Activated T-helper 9 cell treated with anti-CD3 and anti-CD28 coated beads, Interleukin-2, amount 50 U/mL, for 16 hours (primary cell): ENCODE data around the gene DLG5.

Experiments used
- DNase-seq: peaks from one replicate; pipeline ENCODE4 v3.0.0-alpha.2; 2020; ENCODE audit warnings: low read depth

DLG5 gene

DNA sequence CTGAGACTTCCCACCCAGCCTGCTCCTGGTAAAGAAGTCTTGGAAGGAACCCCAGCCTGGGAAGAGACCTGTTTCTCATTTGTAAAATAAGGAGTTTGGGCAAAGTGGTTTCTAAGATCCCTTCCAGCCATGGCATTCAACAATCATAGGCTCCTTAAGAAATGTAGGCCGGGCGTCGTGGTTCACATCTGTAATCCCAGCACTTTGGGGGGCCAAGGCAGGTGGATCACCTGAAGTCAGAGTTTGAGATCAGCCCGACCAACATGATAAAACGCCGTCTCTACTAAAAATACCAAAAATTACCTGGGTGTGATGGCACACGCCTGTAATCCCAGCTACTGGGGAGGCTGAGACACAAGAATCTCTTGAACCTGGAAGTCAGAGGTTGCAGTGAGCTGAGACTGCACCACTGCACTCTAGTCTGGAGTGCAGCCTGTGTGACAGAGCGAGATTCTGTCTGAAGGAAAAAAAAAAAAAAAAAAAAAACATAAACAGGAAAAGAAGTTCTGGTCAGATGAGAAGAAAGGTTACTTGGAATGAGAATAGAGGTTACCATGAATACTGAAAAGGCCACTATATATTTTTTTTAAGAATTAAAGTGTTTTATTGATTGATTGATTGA lies 15.9 kb downstream of the DLG5 start:
- no peak for DNase-seq

DNA sequence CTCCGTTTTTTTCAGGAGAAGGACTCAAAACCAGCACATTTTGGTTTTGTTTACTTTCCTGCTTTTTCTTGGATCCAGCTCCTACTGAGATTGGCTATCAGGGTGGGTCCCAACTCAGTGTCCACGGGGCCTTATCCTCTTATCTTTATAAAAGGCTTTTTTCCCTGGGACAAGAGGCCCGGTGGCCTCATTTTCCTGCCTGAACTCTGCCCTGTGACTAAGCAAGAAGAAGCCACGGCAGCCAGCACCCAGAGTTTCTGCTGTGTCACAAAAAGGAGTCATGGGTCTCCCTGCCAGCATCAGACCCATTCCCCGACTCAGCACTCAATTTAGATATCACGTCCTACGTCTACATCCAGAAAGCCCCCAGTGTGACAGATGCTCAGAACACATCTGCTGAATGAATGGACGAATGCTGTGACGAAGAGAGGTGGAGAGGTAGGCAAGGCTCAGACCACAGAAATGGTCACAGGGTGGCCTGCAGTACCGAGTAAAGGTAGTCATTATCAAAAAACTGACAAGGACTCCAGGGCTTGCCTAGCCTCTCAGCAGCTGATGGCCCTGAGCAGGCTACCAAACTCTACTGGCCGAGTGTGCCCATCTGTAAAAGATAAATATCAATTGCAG lies 16.7 kb downstream of the DLG5 start:
- DNase-seq = no peak

- DNase-seq = no peak
These were observed 17.4 kb downstream of the DLG5 start for GRCh38 chr10:77909021-77909748.

- no peak for DNase-seq
These were observed 18.4 kb downstream of the DLG5 start for GRCh38 chr10:77907900-77908717.

GRCh38 chr10:77907462-77907861 lies 19.1 kb downstream of the DLG5 start:
- no peak for DNase-seq

DNA sequence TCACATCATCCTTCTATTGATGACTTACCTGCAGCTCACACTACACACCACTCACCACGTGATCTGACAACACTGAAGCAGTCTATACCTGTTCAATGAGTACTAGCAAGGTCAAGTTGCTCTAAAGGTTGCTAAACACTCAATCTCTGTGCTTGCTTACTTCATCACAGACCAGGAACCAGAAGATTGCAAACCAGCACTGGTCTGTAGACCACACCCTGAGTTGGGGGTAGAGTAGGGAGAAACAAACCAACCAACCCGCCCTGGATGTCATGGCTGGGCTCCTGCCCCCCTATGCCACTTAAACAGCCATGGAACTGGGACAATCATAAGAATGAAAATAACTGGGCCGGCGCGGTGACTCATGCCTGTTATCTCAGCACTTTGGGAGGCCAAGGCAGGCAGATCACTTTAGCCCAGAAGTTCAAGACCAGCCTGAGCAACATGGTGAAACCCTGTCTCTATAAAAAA lies 19.6 kb downstream of the DLG5 start:
- no peak for DNase-seq

- DNase-seq = no peak
These were observed 20.8 kb downstream of the DLG5 start for GRCh38 chr10:77905781-77906180.

DNA sequence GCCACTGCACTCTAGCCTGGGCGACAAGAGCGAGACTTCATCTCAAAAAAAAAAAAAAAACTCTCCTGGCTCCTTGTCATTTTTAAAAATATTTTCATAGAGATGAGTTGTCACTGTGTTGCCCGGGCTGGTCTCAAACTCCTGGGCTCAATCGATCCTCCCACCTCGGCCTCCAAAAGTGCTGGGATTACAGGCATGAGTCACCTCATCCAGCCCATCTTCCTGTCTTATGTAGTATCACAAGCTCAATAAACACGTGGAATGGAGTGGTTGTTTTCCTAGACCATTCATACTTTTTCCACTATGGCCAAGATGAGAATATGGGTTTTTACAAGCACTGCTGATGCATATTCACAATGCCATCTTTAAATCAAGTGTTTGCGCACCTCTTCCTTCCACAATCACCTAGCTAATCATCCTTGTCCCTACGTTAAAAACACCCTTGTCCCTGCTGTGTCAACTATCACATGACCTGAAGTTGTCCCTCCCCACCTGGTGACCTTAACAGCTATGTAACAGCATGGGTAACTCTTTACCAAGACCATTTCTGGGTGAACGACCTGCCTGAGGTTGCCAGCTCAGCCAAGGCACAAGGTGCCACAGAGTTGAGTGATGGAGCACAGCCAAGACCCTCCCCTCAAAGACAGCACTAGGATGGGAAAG lies 21.3 kb downstream of the DLG5 start:
- DNase-seq = no peak

DNA sequence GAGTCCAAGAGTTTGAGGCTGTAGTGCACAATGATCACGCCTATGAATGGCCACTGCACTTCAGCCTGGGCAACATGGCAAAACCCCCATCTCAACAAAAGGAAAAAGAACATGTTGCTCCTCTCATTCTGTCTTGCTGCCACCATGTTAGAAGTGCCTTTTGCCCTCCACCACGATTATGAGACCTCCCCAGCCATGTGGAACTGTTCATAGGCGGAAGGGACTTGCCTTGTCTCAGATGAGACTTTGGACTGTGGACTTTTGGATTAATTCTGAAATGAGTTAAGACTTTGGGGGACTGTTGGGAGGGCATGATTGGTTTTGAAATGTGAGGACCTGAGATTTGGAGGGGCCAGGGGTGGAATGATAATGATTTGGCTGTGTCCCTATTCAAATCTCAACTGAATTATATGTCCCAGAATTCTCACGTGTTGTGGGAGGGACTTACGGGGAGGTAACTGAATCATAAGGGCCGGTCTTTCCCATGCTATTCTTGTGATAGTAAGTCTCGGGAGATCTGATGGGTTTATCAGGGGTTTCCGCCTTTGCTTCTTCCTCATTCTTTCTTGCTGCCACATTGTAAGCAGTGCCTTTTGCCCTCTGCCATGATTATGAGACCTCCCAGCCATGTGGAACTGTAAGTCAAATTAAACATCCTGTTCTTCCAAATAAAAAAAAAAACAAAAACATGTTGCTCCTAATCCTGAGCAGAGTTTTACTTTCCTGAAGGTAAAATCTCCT lies 22.3 kb downstream of the DLG5 start:
- DNase-seq = no peak

DNA sequence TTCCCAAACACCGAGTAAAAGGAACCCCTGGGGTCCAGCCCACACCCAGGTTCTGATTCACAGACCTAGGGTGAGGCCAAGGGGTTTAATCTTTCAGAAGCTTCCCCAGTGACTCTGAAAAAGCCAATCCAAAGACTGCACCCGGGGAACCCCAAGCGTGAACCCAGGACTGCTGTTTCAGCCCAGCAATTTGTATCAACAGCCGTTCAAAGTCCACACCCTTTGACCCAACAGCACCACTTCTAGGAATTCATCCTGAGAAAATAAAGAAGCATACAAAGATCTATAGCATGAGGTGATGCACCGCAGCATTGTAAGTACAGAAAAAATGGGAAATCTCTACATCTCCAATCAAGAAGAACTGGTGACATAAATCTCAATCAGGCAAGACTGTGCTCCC lies 24.4 kb downstream of the DLG5 start:
- no peak for DNase-seq

DNA sequence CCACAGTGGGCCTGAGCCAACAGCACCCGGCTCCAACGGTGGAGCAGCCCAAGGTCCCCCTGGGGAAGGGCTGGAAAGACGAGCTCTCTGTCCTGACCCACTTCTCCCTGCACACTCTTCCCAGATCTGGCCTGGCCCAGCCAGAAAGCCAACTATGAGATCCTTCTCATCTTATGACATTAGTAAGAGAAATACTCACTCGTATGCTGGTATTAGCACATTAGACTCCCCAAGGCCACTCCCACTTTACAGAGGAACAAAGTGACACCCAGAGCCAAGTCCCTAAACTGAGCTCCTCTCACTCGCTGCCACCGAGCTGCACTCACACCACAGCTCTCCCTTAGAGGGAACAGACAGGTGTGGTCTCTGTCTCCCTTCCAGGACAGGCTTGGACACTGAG lies 24.8 kb downstream of the DLG5 start:
- DNase-seq = no peak

DNA sequence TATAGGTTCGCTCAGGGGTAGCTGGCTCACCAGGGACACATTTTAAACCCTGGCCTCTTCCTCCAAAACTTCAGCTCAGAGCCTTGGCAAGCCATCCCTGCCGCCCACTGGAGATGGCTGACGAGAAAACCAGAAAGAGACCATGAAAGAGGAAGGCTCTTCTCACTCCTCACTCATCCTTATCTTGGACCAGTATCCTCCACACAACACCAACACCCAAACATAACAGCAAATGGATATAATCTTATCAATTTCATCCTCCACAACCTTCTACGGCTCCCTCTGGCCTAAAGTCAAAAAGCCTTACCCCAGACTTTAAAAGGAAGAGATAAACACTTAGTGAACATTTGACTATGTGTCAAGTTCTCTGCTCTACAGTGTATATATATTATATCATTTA lies 26.9 kb downstream of the DLG5 start:
- no peak for DNase-seq

DNA sequence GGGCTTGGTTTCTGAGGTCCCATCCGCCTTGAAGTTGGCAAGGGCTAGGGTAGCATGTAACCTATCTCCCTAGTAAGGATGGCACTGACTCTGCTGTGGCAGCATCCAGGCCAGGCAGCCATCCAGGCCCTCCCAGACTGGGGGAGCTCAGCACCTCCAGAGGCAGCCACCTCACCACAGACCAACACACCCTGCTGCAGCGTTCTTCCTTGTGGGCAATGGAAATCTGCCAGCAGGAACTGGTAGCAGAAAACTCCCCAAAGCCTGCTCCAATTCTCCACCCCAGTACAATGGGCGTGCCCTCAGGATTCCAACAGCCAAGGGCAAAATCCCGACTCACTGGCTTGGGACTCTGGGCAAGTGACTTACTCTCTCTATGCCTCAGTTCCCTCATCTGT lies 27.5 kb downstream of the DLG5 start:
- DNase-seq = no peak

DNA sequence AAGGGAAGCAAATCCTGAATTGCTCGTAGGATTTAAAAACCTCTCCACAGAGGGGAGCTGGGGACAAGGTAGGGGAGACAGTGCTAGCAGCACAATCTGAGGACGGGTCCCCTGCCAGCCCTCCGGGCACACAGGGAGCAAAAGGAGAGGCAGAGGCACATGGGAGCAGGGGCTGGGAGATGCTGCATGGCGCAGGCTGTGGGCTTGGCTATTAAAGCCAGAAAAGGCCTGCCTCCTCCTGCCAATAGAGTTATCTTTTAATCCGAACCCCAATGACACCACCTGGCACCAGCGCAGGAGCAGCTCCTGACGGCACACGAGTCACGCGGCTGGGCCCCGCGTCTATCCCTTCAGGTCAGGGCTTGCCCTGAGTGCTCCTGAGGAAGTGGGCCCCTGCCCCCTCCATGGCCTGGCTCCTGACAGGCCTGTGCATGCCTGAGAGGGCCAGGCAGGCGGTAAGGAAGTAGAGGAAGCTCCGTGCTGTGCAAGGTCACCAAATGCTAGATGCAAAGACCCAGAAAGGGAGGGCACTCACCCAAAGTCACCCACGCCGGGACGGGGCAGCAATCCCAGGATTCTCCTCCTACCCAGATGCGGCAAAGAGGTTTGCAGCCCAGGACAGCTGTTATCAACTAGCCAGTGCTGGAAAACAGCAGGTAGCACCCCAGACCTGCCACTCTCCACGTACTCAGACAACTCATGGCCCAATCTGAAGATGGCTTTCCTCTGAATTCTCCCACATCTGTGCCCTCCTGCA lies 28.1 kb downstream of the DLG5 start:
- no peak for DNase-seq

GRCh38 chr10:77896058-77896457 lies 30.5 kb downstream of the DLG5 start:
- no peak for DNase-seq

DNA sequence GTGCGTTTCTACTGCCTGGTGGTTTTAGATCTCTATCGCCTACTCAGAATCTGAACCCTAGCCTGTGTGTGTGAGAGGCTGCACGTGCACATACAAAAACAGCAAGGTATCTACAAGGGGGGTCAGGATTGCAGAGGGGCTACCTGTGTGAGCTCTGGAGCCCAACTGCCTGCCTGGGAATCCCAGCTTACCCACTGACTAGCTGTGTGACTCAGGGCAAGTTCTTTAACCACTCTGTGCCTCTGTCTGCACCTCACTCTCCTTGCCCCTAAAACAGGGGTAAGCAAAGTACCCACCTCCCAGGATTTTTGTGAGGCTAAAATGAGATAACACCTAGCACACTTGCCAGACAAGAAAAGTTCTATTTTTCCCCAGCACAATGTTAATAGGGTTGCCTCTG lies 32.5 kb downstream of the DLG5 start:
- no peak for DNase-seq

DNA sequence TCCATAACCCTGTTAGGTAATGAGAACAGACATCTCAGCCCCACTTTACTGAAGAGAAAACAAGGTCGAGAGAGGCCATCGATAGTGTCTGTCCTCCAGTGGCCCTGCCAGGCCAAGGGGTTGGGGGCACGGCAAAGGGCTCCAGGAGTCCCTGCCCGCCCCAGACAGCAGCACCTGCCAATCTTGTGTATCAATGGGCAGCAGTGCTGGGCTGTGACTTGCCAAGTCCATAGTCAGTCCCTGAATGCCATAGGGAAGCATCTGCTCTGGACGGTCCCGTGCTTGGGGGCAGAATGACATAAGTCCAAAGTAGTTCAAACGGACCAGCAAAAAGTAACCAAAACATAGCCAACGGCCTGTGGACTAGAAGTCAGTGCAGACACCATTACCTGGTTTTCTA lies 33.2 kb downstream of the DLG5 start:
- DNase-seq = no peak

DNA sequence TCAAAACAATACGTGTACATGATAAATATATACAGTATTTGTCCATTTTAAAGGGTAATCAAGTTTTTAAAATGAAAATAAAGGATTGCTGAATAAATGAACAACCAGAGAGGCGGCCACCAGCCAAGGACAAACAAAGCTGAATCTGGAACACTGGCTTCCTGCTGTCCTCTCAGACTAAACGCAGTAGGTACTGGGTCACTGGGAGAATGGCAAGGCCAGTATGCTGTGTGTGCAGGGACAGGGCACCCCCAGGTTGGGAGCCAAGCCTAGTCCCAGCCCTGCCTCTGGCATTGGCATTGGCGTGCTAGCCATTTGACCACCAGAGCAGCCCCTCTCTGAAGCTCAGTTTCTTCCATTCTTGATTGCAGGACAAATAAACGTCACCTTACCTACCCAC lies 33.8 kb downstream of the DLG5 start:
- DNase-seq = no peak

DNA sequence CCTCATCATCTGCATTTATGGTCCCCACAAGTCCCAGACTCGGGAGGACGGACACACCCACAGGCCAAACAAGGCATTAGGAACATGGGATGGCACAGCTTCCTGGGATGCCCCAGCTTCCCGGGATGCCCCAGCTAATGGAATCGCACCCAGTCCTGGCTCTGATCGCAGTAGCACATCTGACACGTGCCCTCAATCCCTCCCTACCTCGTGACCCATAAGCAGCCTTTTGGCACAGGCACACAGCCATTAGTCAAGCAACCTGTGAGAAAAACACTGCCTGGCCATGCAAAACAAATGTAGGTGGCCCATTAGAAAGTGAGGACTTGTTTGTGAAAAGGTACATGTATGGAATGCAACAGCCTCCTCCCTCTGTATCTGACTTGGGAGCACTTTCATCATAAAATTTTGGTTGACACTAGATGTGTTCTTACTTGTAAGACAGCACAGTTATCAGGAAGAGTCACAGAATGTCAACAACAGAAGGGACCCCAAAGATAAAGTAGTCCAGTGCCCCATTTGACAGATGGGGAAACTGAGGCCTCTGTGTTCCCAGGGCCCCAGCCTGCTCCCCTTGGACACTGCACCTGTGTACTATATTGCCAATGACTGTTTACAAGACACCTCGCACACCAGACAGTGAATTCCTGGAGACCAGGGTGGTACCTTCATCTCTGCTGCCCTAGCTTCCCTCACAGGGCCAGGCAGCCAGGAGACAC lies 34.4 kb downstream of the DLG5 start:
- DNase-seq = no peak

GRCh38 chr10:77890097-77890496 lies 36.5 kb downstream of the DLG5 start:
- no peak for DNase-seq
